Measurements from ENCODE around the gene ANKRD13B. TPM values are rescaled to one million over a fixed set of nuclear protein-coding genes. Genes with fewer than 3 reads are reported as not detected.
A peak's percentile ranks its signal among the peaks of the same experiment; 100 is the strongest.

The ANKRD13B gene
- total and polyA plus RNA-seq, 9 donors = 3.6 to 23.4 (median 12.0) TPM

- intact Hi-C loops (cut with DNase I) = loop anchor here in 1 of 4 donors (10.0 kb wide), 1 partner anchor 335 kb away; no protein-coding TSS in a partner anchor
These were observed 3.2 kb upstream of the ANKRD13B start, which contains the start of gene GIT1 for GRCh38 chr17:29589524-29590410. TSS of gene GIT1 (minus strand) at chr17:29589648. CDS start at chr17:29589378, 270 bp downstream.

GRCh38 chr17:29590411-29591145 is 2.4 kb upstream of the ANKRD13B start:
- Histone ChIP-seq H3K9me3 (no peaks in the 10 kb centered on the region), H3K27me3 (no peaks in the 10 kb centered on the region), H3K4me1 (ENCODE audit: insufficient read depth) (peaks cover 30% of the 10 kb centered on the region), H3K4me3 (peak overlapping the region; percentile 41), H3K36me3 (no peaks in the 10 kb centered on the region), H3K27ac (peak overlapping the region; percentile 71 to 73)
- DNase-seq = peak; percentile 28 to 64 (median 57)
- 10 to 17% (median 12%) methylated on average over 30 of the region's 30 CpGs for WGBS, 3 donors
- intact Hi-C loops (cut with DNase I) = no loop called here
- no peak for TF ChIP-seq POLR2A (IDR thresholded peaks at IDR 0.05)
- TF ChIP-seq, protein P1, sequence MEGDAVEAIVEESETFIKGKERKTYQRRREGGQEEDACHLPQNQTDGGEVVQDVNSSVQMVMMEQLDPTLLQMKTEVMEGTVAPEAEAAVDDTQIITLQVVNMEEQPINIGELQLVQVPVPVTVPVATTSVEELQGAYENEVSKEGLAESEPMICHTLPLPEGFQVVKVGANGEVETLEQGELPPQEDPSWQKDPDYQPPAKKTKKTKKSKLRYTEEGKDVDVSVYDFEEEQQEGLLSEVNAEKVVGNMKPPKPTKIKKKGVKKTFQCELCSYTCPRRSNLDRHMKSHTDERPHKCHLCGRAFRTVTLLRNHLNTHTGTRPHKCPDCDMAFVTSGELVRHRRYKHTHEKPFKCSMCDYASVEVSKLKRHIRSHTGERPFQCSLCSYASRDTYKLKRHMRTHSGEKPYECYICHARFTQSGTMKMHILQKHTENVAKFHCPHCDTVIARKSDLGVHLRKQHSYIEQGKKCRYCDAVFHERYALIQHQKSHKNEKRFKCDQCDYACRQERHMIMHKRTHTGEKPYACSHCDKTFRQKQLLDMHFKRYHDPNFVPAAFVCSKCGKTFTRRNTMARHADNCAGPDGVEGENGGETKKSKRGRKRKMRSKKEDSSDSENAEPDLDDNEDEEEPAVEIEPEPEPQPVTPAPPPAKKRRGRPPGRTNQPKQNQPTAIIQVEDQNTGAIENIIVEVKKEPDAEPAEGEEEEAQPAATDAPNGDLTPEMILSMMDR (IDR thresholded peaks at IDR 0.05) = no peak
- no peak for TF ChIP-seq EP300 (IDR thresholded peaks at IDR 0.05)

More at GRCh38 chr17:29589524-29590410, 3.2 kb upstream of the ANKRD13B start, which contains the start of gene GIT1:
- no peaks in the 10 kb centered on the region for H3K9me3 ChIP-seq
- H3K27ac ChIP-seq = peak within 1 kb of the TSS; percentile 71 to 73
- H3K36me3 ChIP-seq = no peaks in the 10 kb centered on the region
- TF ChIP-seq, protein P1 (IDR thresholded peaks at IDR 0.05) = no peak
- peak; percentile 27 for TF ChIP-seq POLR2A (IDR thresholded peaks at IDR 0.05)
- peaks cover 29% of the 10 kb centered on the region for H3K4me1 ChIP-seq (ENCODE audit: insufficient read depth)
- H3K27me3 ChIP-seq = no peaks in the 10 kb centered on the region
- WGBS, 3 donors = 4 to 7% (median 5%) methylated on average over 39 to 70 of the region's 70 CpGs
- peak within 1 kb of the TSS; percentile 86 for H3K4me3 ChIP-seq
- peak; percentile 81 to 90 (median 86) for DNase-seq

DNA sequence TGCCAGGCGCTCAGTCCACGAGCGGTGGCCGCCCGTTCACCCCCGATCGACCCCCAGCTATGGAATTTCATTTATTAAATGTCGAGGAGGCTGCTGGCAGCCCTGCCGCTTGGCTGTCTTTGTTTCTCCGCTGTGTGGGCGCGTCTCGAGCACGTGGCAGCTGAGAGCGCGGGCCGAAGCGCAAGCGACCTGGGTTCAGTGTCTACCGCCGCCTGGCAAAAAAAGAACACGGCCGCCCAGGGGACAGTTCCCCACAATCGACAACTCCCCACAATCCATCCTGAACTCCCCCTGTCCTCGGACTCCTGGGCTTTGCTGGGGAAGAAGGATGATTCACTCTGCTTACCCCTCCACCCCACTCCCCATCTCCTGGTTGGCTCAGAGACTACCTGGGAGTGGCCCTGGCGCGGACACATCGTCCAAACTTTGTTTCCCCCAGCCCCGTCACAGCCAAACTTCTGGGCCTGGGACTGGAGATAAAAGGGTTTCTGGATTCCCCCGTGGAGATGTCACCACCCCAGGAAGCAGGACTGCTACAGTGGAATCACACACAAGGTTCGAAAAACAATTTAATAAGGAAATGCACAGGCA is 1.7 kb upstream of the ANKRD13B start:
- Histone ChIP-seq H3K27me3 (no peaks in the 10 kb centered on the region), H3K36me3 (no peaks in the 10 kb centered on the region), H3K4me1 (ENCODE audit: insufficient read depth) (peaks cover 29% of the 10 kb centered on the region), H3K27ac (peak overlapping the region; percentile 50 to 71), H3K4me3 (peak overlapping the region; percentile 28), H3K9me3 (no peaks in the 10 kb centered on the region)
- intact Hi-C loops (cut with DNase I) = no loop called here
- 0 to 1% (median 1%) methylated on average over 31 of the region's 31 CpGs for WGBS, 3 donors
- no peak for TF ChIP-seq EP300 (IDR thresholded peaks at IDR 0.05)
- DNase-seq = peak in 3 of 5 donors; percentile 71 to 79 (median 76)

DNA sequence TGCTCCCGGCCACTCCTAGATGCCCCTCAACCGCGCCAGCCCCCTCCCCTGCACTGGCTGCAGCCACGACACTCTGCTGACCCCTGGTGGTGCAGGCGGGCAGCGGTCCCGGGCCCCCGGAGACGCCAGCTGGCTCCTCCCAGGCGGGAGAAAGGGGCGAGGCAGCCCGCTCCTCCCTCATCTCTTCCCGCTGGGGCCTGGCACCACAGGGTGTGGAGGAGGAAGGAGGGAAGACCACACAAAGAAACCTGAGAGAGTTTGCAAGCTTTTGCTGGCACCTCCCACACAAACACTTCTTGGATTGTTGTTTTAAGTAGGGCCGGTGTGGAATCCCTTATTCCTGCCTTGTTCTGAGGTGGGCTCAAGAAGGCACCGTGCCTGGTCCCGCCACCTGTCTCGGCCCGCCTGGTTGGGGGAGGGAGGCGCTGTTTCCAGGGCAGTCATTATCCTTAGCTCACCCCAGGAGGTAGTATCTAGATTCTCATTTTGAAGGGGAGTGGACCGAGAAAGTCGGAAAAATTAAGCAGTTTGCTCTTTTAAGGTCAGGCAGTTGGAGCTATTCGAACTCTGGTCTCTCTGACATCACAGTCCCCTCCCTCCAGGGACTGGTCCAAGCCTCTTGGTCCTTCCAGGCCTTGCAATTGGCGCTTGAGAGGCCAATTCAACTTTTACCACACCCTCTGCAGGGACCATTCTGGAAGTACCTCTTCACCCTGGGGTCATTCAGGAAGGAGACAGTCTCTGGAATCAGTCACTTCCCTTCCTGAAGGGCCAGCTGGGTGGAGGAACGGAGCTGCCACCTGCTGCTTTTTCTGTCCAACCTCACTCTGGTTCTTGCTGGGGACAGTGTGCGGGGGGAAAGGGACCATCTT is 959 bp upstream of the ANKRD13B start:
- Histone ChIP-seq H3K36me3 (no peaks in the 10 kb centered on the region), H3K27ac (peak overlapping the region; percentile 49 to 50), H3K4me1 (ENCODE audit: insufficient read depth) (peaks cover 35% of the 10 kb centered on the region), H3K9me3 (no peaks in the 10 kb centered on the region), H3K27me3 (no peaks in the 10 kb centered on the region), H3K4me3 (peak overlapping the region; percentile 28)
- DNase-seq = peak; percentile 86 to 94 (median 93)
- 8 to 11% (median 9%) methylated on average over 25 of the region's 25 CpGs for WGBS, 3 donors
- TF ChIP-seq POLR2A (IDR thresholded peaks at IDR 0.05) (no peak), EP300 (IDR thresholded peaks at IDR 0.05) (no peak)
- TF ChIP-seq, protein P1 (IDR thresholded peaks at IDR 0.05) = peak; percentile 91 to 96 (median 93)
- intact Hi-C loops (cut with DNase I) = no loop called here
